Activated naive CD4-positive, alpha-beta T cell treated with anti-CD3 and anti-CD28 coated beads, Interleukin-2, amount 50 U/mL, for 16 hours (primary cell): ENCODE measurements around the gene GYG2.

Experiments
- DNase-seq: peaks from one replicate; pipeline ENCODE4 v3.0.0-alpha.2; 2020

The GYG2 gene

DNA sequence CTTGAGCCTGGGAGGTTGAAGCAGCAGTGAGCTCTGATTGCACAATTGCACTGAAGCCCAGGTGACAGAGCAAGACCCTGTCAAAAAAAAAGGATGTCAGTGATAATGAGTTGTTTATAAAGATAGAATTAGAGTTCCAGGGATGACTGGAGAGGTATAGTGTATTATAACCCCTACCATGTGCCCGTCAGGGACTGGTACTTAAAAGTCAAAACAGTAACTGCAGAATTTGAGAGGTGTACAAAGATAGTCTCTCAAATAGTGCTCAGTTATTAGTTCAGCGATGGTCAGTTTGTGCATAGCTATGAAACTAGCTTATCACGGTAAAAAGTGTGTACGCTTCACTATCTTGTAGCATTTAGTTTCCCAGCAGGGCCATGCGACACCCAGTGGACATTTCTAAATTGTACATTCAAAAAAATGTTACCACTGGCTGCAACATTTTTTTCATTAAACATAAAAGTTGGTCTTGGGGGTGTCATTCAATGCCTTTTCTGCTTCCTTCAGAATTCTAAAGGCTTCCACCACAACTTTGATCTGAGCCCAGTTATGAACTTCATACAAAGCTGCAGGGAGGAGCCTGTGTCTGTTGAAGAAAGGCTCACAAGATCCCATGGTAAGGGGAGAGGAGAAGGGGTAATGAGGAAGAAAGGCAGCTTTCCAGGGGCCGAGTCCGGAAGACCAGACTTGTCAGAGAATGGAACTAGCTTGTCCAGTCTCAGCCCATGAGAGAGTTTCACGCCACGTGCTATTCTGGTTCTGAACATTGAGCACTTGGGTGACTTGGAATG lies 9.2 kb upstream of the GYG2 start:
- DNase-seq, result no peak

DNA sequence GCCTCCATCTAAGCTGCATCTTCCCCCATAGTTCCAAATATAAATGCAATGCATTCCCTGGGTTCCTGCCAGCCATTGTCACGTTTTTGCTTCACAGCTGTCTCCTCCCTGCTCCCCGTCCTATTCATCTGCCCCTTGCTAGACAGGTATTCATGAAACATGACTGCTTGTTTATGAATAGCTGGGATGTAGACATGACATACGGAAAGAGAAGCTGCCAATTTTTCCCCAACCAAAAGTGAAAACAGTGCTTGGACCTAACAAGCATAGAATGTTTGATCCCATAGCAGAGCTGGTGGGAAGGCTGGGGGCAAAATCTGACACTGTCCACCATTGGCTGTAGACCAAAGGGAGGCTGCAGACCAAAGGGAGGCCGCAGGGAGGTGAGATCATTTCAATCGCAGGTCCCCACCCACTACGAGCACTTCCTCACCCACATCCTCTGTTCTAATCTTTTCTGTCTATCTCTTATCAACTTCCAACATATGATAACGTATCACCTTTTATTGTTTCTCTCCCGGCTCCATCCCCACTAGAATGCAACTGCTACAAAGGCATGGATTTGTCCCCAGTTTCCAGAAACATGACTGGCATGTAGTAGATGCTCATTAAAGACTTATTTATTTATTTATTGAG lies 8.5 kb upstream of the GYG2 start:
- no peak for DNase-seq

DNA sequence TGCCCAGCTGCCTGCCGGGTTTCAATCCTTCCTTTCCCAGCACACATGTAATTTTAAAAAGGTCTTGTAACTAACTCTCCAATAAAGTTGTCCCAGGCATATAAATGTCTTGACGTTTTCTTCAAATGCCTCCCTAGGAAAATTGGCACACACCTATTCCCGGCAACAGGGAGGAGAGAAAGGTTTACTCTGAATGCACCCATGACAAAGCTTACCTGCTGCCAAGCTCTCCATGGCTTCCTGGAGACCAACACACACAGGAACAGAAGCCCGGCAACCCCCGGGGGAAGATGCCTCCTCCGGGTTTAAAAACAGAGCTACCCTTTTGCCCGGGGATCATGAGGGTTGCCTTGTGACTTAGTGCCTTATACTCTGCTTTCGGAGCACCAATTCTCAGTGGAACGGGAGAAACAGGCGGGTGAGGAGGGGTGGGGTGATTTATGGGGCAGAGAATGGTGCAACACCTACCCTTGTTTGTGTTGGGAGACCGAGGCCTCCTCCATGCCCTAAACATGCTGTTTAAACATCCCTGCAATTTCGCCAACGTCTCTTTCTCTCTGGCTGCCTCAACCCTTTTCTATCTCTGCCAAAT lies 4.8 kb upstream of the GYG2 start:
- DNase-seq, result no peak

- no peak for DNase-seq
Measured at GRCh38 chrX:2824886-2825285, 3.8 kb upstream of the GYG2 start.

DNA sequence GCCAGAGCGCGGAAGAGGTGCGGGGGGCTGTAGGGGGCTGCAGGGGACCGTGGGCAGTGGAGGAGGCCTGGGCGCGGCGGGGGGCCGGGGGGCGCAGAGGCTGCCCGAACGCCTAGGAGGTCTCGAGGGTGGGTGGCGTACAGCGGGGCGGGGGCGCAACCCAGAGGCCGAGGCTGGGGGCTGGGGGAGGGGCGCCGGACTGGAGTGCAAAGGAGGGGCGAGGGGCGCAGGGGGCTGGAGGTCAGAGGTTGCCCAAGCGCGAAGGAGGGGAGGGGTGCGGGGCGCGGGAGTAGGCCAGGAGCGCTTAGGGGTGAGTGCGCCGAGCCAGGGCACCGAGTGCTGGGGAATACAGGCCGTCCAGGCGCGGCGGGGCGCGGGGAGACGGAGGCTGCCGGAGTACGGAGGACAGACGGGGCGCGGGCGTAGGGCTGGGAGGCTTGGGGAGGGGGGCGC lies 255 bp downstream of the GYG2 start:
- DNase-seq, result no peak

DNA sequence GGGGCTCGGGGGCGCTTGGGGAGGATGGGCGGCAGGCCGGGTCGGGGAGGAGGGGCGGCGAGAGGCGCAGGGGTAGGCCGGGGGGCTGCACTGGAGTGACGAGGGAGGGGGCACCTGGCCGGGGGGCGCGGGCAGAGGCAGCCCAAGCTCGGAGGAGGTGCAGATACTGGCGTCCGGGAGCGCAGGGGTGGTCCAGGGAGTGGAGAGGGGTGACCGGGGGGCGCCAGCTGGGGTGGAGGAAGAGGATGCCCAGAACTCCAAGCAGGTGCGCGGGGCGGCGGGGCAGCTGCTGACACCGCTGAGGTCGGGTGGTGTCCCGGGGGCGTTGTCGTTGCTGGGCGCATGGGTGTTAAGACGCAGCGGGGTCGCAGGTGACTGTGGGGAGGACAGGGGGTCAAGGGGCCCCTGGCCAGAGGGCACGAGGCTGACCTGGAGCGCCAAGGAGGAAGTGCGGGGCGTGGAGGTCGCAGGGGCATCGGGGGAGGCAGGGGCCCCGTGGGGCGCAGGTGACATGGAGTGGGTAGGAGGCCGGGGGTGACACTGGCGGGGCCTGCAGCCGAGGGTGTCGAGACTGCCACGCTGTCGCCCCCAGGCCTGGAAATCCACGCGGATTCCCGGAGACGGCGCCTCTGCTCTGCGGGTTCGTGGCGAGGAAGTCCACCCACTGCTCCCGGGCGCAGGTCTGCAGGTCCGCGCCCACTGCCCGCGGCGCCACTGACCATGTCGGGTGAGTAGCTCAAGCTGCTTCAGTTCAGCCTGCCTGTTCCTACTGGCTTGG lies 928 bp downstream of the GYG2 start:
- no peak for DNase-seq

GRCh38 chrX:2831471-2832228 lies 2.9 kb downstream of the GYG2 start:
- DNase-seq, result no peak

DNA sequence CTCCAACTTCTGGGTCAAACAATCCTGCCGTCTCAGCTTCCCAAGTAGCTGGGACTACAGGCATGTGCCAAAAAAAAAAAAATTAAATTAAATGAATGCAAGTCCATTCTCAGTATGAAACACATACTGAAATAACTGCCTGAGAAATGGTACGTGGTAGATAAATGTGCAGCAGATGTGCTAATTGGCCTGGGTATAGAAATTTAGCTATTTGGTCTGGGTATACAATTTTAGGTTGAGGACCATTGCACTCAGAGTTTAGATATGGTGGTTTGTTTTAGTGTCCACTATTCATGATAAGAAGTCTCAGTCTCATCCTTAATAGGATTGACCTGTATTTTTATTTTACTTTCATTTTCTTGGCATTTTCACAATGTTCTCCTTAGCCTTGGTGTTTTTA lies 9.2 kb downstream of the GYG2 start:
- no peak for DNase-seq

DNA sequence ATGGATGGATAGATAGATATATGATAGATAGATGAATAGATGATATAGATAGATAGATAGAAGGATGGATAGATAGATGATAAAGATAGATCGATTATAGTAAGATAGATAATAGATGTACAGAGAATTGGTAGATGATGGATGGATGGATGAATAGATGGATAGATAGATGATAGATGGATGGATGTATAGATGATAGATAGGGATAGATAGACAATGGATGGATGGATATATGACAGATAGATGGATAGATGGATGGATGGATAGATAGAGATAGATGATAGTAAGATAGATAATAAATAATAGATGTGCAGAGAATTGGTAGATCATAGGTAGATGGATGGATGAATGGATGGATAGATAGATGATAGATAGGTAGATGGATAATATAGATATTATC lies 12.2 kb downstream of the GYG2 start:
- DNase-seq, result no peak

- no peak for DNase-seq
Measured at GRCh38 chrX:2841537-2841936, 12.8 kb downstream of the GYG2 start.

DNA sequence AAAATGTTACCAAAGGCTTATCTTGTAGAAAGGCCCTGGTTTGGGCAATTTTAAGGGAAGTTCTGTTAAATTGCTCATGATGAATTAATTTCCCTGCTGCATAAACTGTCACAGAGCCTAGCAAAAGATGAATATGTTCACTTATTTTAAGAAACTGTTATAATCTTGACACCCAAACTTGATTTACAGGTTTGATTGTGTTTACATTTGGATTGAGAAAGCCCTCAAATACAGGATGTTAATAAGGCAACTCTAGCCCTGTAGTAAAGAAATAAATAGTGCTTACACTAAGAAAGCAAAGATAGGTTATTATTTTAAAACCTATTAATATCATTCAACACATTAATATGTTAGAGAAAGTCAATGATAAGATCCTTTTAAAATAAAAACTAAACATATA lies 18.3 kb downstream of the GYG2 start:
- DNase-seq, result no peak

GRCh38 chrX:2848871-2849301 lies 20.2 kb downstream of the GYG2 start:
- no peak for DNase-seq

GRCh38 chrX:2854918-2855317 lies 26.2 kb downstream of the GYG2 start:
- DNase-seq, result no peak

- no peak for DNase-seq
Measured at GRCh38 chrX:2855761-2856160, 27.0 kb downstream of the GYG2 start.

GRCh38 chrX:2857566-2857965 lies 28.8 kb downstream of the GYG2 start:
- DNase-seq, result no peak

DNA sequence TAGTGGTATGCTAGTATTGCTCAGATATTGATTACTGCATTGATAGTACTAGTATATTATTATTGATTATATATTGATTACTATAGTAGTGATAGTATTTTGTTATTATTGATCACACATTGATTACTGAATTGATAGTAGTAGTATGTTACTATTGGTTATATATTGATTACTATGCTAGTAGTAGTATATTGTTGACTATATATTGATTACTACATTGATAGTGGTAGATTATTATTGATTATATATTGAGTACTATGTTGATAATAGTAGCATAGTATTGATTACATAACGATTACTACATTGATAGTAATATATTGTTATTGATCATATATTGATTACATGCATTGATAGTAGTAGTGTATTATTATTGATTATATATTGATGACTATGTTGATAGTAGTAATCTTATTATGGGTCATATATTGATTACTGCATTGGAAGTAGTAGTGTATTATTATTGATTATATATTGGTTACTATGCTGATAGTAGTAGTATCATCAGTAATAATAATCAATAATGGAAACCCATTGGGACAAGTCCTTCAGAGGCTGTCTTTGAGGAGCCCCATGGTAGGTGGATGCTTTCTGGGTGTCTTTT lies 30.6 kb downstream of the GYG2 start:
- no peak for DNase-seq

DNA sequence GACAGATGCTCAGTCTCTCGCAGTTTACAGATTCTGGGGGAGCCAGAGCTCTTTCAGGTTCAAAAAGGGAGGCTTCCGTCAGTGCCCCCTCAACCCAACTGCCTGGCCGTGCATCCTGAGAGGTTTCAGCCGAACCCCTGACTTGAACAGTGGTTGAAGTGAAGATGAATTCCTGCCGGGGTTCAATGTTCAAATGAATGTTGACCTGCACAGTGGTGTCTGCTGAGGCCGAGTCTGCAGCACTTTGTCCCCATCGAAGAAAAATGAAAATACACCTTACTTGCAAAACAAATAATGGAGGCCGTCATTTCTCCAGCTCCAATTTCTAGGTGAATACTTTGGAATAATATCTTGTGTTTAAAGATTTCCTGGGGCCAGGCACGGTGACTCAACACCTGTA lies 33.7 kb downstream of the GYG2 start:
- DNase-seq, result no peak

DNA sequence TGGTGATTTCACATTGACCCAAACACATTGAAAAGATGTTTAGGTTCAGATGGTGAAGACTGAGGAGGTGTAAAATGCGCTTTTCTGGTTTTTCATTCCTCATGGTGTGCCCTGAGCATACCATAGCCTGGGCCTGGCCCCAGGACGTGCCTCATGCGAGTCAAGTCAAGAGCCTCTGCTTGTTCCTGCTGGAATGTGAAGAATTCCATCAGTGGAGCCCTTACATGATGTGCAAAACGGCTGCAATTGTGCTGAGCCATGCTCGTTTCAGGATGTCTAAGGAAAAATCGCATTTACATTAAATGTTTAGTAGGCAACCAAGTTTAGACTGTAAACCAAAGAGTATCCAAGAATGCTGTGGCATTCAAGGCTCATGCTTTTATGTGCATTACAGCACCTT lies 34.9 kb downstream of the GYG2 start:
- DNase-seq, result no peak

GRCh38 chrX:2867206-2867605 lies 38.5 kb downstream of the GYG2 start:
- DNase-seq, result no peak

DNA sequence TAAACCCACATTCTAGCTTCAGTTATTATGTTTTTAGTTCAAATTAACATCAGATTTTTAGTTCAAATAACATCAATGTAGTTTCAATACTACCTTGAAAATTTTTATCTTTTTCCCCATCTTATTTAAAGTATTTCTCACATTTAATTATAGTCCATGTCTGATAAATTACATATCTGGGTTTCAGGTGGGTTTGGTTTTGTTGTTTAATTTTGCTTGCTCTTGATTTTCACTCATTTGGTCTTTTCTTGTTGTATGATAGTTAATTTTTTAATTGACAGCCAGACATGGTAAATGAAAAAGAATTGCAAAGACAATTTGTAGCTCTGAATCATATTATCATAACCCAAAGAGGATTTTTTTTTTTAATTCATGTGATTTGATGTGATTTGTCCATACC lies 41.9 kb downstream of the GYG2 start:
- DNase-seq, result no peak

DNA sequence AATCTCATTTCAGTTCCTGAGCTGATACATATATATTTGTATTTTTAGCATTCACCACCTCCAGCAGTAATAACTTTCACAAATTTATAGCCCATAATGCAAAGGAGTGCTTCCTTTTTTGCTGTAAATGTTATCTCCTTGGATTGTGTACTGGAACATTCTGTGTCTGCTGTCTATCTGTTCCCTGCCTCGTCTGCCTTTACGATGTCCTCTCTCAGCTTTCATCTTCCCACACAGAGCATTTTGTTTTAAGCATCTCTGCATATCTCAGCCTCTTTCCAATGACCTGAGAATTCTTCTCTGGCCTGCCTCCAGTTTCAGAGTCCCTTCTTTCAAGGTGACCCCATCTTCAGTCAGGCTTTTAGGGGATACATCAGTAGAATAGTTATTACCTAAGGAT lies 43.1 kb downstream of the GYG2 start:
- DNase-seq, result no peak

- no peak for DNase-seq
Measured at GRCh38 chrX:2872671-2873277, 44.0 kb downstream of the GYG2 start.
